HFF-Myc (cell line): ENCODE results near the gene AP4E1.
"Not testable (repeated sequence)": the region's sequence is repeated elsewhere in the genome, so short reads cannot be mapped to it uniquely, and the experiment has no call there.

Experiments
- DNase-seq: peaks from one replicate; pipeline ENCODE4 v3.0.0-alpha.2; 2011; ENCODE audit warnings: low read depth; ENCODE audit errors: extremely low read depth
- H3K4me3 ChIP-seq: replicated peaks from 2 replicates; pipeline ENCODE4 v1.5.1; 2011; ENCODE audit warnings: low read depth, mild to moderate bottlenecking, control low read depth, low read length
- TF ChIP-seq, protein P1 (sequence below): IDR thresholded peaks from 2 replicates; pipeline ENCODE4 v1.5.1; 2012; ENCODE audit warnings: mild to moderate bottlenecking, low read depth, low read length, control low read depth; ENCODE audit errors: missing control alignments

AP4E1 gene

DNA sequence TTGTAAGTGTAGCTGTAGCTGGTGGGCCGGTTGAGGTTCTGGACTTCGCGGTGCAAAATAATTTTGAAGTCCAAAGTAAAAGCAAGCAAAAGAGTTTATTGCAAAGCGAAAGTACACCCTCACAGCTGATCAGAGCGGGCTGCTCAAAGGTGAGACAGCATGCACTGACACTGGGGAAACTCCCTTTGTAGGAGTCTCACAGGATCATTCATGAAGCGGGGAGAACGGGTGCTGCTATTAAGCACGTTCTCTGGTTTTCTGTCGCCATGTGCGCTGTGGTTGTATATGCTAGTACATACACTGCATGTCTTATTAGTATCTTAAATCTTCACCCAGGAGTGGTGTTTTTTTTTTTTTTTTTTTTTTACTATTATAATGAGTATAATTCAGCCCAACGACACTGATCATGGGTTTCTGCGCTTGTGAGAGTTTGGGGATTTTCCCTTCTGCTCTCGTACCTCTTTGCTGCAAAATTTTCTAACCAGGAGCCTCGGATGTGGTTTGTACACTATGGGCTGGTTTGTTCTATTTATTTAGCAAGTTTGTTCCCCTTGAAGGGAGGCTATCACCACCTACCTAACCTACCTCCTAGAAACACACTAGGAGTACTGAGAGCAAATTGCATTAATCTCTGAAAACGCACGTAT, 1.4 kb upstream of the AP4E1 start:
- H3K4me3 ChIP-seq: peak overlapping the region; percentile 93
- TF ChIP-seq, protein P1, sequence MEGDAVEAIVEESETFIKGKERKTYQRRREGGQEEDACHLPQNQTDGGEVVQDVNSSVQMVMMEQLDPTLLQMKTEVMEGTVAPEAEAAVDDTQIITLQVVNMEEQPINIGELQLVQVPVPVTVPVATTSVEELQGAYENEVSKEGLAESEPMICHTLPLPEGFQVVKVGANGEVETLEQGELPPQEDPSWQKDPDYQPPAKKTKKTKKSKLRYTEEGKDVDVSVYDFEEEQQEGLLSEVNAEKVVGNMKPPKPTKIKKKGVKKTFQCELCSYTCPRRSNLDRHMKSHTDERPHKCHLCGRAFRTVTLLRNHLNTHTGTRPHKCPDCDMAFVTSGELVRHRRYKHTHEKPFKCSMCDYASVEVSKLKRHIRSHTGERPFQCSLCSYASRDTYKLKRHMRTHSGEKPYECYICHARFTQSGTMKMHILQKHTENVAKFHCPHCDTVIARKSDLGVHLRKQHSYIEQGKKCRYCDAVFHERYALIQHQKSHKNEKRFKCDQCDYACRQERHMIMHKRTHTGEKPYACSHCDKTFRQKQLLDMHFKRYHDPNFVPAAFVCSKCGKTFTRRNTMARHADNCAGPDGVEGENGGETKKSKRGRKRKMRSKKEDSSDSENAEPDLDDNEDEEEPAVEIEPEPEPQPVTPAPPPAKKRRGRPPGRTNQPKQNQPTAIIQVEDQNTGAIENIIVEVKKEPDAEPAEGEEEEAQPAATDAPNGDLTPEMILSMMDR: no peak
- DNase-seq: no peak

DNA sequence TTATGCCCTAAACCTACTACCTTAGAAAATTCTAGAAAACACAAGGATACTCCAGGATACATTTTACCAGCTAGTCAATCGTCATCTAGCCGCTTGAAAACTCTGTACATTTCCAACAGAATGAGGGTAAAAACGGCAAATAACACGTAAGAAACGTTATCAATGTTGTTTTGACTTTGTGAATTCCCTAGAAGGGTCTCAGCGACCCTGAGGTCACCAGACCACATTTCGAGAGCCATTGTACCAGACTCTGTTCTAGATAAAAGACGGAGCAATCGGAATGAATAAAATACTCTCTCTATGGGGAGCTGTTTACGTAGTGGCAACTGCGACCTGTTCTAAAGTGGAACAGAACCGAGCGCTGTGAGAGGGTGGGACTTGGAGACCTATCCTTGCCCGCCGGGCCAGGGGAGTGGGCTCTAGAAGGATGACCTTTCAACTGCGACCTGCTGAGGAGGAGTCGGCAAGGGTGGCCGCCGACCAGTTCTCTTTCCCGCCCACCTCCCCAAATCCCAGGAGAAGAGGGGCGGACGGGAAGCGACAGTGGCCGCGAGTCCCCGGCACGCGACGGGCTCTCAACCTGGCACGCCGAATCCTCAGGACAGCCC, 778 bp upstream of the AP4E1 start:
- TF ChIP-seq, protein P1: no peak
- H3K4me3 ChIP-seq: peak overlapping the region; percentile 93
- no peak for DNase-seq

DNA sequence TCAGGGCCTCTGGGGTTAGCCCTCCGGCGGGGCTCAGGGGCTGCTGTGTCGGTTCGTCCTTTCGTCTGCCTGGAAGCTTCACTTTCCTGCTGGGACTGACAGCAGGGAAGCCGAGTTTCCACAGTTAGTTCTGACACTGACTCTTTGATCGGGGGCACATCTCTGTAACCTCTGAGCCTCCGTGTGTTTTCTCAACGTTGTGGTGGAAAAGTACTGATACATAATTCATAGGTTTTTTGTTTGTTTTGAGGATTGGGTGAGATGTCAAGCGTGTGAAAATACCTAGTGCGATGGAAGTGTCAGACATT, 481 bp downstream of the AP4E1 start:
- TF ChIP-seq, protein P1: no peak
- no peak for DNase-seq
- peak overlapping the region; percentile 93 for H3K4me3 ChIP-seq

DNA sequence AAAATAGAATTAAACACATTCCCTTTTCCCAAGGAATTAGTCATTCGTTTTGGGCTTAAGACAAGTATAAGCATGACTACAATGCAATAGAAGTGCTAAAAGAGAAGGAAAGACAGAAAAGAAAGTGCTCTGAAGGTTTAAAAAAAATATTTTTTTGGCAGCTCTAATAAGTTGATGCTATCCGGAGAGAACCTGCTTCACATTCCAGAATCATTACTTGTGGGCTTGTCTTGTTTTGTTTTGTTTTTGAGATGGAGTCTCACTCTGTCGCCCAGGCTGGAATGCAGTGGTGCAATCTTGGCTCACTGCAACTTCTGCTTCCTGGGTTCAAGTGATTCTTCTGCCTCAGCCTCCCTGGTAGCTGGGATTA, 1.9 kb downstream of the AP4E1 start:
- not testable (repeated sequence) for DNase-seq
- peak overlapping the region; percentile 93 for H3K4me3 ChIP-seq

DNA sequence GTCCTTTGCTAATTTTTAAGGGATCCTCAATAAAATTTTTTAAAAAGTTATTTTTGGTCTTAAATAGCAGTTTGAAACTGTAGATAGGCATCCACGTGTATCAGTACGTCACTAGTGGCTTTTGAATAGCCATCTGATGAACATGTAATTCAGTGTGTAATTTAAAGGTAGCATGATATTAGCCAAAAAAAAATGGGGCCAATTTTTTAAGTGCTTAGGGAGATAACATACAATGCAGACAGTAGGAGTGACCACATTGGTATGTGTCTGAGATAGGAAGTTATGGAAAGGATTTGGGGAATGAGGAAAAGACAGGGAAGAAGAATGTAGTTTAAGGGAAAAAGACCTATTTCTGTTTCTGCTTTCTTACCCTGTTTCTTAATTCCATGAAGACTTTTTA, 2.5 kb downstream of the AP4E1 start:
- TF ChIP-seq, protein P1: no peak
- no peak overlapping the region for H3K4me3 ChIP-seq
- DNase-seq: no peak

DNA sequence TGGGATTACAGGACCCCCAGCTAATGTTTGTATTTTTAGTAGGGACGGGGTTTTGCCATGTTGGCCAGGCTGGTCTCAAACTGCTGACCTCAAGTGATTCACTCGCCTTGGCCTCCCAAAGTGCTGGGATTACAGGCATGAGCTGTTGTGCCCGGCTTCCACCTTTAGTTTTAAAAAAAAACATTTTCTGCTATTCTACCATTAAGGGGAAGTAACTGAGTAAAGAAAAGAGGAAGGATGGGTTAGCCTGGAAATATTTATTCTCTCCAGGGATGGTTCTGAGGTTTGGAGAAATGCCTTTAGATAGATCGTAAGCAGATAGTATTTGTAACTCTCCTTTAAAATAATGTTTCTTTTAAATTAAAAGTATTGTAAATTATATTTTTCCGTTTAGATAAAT, 3.1 kb downstream of the AP4E1 start:
- TF ChIP-seq, protein P1: no peak
- H3K4me3 ChIP-seq: no peak overlapping the region
- DNase-seq: no peak

DNA sequence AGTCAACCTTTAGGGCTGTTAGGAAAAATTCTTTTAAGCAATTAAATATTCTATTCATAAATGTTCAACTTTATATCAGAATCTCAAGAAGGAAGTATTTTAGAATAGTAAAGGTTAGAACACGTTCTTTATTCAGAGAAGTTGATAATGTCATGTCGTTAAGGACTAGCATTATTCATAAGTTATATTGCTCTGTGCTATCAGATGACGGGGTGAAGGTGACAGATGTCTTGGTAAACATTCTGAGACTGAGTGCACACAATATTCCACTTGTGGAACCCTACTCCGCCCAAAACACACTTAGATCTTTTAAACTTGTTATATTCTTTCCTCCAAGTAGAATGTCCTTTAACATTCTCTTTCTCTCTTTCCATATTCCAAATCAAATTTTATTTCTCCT, 7.9 kb downstream of the AP4E1 start:
- DNase-seq: no peak
- TF ChIP-seq, protein P1: no peak
- H3K4me3 ChIP-seq: no peak overlapping the region

DNA sequence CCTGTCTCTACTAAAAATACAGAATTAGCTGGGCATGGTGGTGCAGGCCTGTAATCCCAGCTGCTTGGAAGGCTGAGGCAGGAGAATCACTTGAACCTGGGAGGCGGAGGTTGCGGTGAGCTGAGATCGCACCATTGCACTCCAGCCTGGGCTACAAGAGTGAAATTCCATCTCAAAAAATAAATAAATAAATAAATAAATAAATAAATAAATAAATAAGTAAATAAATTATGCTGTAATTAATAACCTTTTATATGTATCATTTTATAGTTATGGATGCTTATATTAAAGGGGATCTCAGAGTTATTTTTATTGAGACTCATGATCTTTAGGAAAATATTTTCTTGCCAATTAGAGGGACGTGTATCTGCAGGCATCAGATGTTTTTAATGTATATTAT, 10.9 kb downstream of the AP4E1 start:
- not testable (repeated sequence) for H3K4me3 ChIP-seq, DNase-seq
